ENCODE measurements around the gene TSFM. TPM values are rescaled to one million over a fixed set of nuclear protein-coding genes. Genes with fewer than 3 reads are reported as not detected.

Gene TSFM
- total and polyA plus RNA-seq, 7 donors: 31.5 to 74.3 (median 52.1) TPM

GRCh38 chr12:57800965-57801364 lies 18.4 kb downstream of the TSFM start:
- Histone ChIP-seq H3K27ac (no peak overlapping the region), H3K4me3 (no peak overlapping the region), H3K36me3 (ENCODE audit: insufficient read depth in 1 of 2, low read depth in 1 of 2) (peaks cover 11 to 98% of the 10 kb centered on the region in 2 donors), H3K4me1 (no peaks in the 10 kb centered on the region), H3K9me3 (no peaks in the 10 kb centered on the region), H3K27me3 (ENCODE audit: insufficient read depth in 3 of 3, low read length in 2 of 3) (no peaks in the 10 kb centered on the region)
- intact Hi-C loops (cut with DNase I): loop anchor here in 1 of 2 donors (5.0 kb wide), 1 partner anchor 106 kb away; no protein-coding TSS in a partner anchor
- ATAC-seq: no peak
- no peak for DNase-seq
- 92 to 98% (median 95%) methylated on average over 3 of the region's 3 CpGs for WGBS, 3 donors
- TF ChIP-seq, protein P1, sequence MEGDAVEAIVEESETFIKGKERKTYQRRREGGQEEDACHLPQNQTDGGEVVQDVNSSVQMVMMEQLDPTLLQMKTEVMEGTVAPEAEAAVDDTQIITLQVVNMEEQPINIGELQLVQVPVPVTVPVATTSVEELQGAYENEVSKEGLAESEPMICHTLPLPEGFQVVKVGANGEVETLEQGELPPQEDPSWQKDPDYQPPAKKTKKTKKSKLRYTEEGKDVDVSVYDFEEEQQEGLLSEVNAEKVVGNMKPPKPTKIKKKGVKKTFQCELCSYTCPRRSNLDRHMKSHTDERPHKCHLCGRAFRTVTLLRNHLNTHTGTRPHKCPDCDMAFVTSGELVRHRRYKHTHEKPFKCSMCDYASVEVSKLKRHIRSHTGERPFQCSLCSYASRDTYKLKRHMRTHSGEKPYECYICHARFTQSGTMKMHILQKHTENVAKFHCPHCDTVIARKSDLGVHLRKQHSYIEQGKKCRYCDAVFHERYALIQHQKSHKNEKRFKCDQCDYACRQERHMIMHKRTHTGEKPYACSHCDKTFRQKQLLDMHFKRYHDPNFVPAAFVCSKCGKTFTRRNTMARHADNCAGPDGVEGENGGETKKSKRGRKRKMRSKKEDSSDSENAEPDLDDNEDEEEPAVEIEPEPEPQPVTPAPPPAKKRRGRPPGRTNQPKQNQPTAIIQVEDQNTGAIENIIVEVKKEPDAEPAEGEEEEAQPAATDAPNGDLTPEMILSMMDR (IDR thresholded peaks at IDR 0.05): no peak

- H3K36me3 ChIP-seq (ENCODE audit: insufficient read depth in 1 of 2, low read depth in 1 of 2): peaks cover 8 to 98% of the 10 kb centered on the region in 2 donors
- DNase-seq: no peak
- H3K9me3 ChIP-seq: no peaks in the 10 kb centered on the region
- no peaks in the 10 kb centered on the region for H3K4me1 ChIP-seq
- H3K4me3 ChIP-seq: no peak overlapping the region
- no peaks in the 10 kb centered on the region for H3K27me3 ChIP-seq (ENCODE audit: insufficient read depth in 3 of 3, low read length in 2 of 3)
- no peak overlapping the region for H3K27ac ChIP-seq
- TF ChIP-seq, protein P1 (IDR thresholded peaks at IDR 0.05): no peak
- no peak for ATAC-seq
- 88 to 98% (median 90%) methylated on average over 1 of the region's 1 CpG for WGBS, 3 donors
- intact Hi-C loops (cut with DNase I): loop anchor here in 1 of 2 donors (5.0 kb wide), 1 partner anchor 105 kb away; no protein-coding TSS in a partner anchor
Observed at GRCh38 chr12:57802607-57803006, 20.0 kb downstream of the TSFM start.

- H3K27me3 ChIP-seq (ENCODE audit: insufficient read depth in 3 of 3, low read length in 2 of 3): no peaks in the 10 kb centered on the region
- 31 to 45% (median 33%) methylated on average over 9 of the region's 9 CpGs for WGBS, 3 donors
- peak; percentile 39 to 73 (median 60) for ATAC-seq
- TF ChIP-seq, protein P1 (IDR thresholded peaks at IDR 0.05): peak; percentile 64
- H3K27ac ChIP-seq: no peak overlapping the region
- H3K4me1 ChIP-seq: no peaks in the 10 kb centered on the region
- DNase-seq: peak in 1 of 2 donors; percentile 55
- no peaks in the 10 kb centered on the region for H3K9me3 ChIP-seq
- H3K36me3 ChIP-seq (ENCODE audit: insufficient read depth in 1 of 2, low read depth in 1 of 2): peaks cover 6 to 98% of the 10 kb centered on the region in 2 donors
- H3K4me3 ChIP-seq: no peak overlapping the region
- intact Hi-C loops (cut with DNase I): loop anchor here in 1 of 2 donors (5.0 kb wide), 1 partner anchor 104 kb away; no protein-coding TSS in a partner anchor
Observed at GRCh38 chr12:57803319-57803893, 20.8 kb downstream of the TSFM start.

DNA sequence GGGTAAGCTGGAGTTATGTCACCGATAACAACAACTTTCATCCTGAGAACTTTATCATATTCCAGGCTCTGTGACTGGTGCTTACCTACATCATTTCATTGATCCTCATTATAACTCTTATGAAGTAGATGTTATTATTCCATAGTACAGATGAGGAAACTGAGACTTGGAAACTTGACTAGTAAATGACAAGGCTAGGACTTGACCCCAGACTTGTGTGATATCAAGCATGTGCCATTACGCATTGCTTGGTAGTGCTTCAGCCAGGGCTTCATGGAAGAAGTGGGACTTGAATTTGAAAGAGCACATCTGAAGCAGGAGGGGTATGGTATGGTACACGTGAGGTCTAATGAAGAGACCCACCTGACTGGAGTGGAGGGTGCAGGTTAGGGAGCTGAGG lies 24.1 kb downstream of the TSFM start:
- peaks cover 3 to 98% of the 10 kb centered on the region in 2 donors for H3K36me3 ChIP-seq (ENCODE audit: insufficient read depth in 1 of 2, low read depth in 1 of 2)
- ATAC-seq (no peak), DNase-seq (no peak)
- intact Hi-C loops (cut with DNase I): no loop called here
- H3K4me3 ChIP-seq: no peak overlapping the region
- no peak overlapping the region for H3K27ac ChIP-seq
- no peaks in the 10 kb centered on the region for H3K9me3 ChIP-seq
- H3K4me1 ChIP-seq: no peaks in the 10 kb centered on the region
- TF ChIP-seq, protein P1 (IDR thresholded peaks at IDR 0.05): no peak
- no peaks in the 10 kb centered on the region for H3K27me3 ChIP-seq (ENCODE audit: insufficient read depth in 3 of 3, low read length in 2 of 3)
- 93 to 99% (median 96%) methylated on average over 3 of the region's 3 CpGs for WGBS, 3 donors

- TF ChIP-seq, protein P1 (IDR thresholded peaks at IDR 0.05): no peak
- H3K4me1 ChIP-seq: no peaks in the 10 kb centered on the region
- no peak overlapping the region for H3K27ac ChIP-seq
- intact Hi-C loops (cut with DNase I): no loop called here
- H3K27me3 ChIP-seq (ENCODE audit: insufficient read depth in 3 of 3, low read length in 2 of 3): no peaks in the 10 kb centered on the region
- H3K9me3 ChIP-seq: no peaks in the 10 kb centered on the region
- H3K36me3 ChIP-seq (ENCODE audit: insufficient read depth in 1 of 2, low read depth in 1 of 2): peaks cover 3 to 98% of the 10 kb centered on the region in 2 donors
- DNase-seq: no peak
- no peak for ATAC-seq
- H3K4me3 ChIP-seq: no peak overlapping the region
- WGBS, 3 donors: 85 to 95% (median 90%) methylated on average over 9 of the region's 9 CpGs
Observed at GRCh38 chr12:57807285-57807684, 24.7 kb downstream of the TSFM start.
